LNCAP (cell line): ENCODE results near the gene PDZD2.

ENCODE experiments used
- TF ChIP-seq, protein P1 (sequence below): fragments of 450-650 bp; IDR thresholded peaks from 2 replicates; pipeline ENCODE4 v1.5.1; 2017; ENCODE audit warnings: mild to moderate bottlenecking

Gene PDZD2

DNA sequence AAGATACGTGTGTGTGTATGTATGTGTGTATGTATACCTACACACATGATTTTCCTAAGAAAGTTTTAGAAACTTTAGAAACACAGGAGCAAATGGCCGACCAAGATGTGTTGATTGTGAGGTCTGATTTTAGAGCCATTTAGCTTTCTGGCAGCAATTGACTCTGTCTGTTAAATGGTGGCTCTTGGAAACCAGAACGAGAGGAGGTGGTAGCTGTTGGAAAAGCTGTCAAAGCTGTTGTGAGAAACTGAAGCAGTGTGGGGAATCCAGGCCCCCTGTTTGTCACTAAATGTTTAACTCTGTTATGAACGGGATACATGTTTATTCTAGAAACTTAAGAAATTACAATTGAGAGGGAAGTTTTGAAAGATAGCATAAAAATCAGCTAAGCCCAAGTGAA, 443.8 kb downstream of the PDZD2 start:
- TF ChIP-seq, protein P1, sequence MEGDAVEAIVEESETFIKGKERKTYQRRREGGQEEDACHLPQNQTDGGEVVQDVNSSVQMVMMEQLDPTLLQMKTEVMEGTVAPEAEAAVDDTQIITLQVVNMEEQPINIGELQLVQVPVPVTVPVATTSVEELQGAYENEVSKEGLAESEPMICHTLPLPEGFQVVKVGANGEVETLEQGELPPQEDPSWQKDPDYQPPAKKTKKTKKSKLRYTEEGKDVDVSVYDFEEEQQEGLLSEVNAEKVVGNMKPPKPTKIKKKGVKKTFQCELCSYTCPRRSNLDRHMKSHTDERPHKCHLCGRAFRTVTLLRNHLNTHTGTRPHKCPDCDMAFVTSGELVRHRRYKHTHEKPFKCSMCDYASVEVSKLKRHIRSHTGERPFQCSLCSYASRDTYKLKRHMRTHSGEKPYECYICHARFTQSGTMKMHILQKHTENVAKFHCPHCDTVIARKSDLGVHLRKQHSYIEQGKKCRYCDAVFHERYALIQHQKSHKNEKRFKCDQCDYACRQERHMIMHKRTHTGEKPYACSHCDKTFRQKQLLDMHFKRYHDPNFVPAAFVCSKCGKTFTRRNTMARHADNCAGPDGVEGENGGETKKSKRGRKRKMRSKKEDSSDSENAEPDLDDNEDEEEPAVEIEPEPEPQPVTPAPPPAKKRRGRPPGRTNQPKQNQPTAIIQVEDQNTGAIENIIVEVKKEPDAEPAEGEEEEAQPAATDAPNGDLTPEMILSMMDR = no peak

DNA sequence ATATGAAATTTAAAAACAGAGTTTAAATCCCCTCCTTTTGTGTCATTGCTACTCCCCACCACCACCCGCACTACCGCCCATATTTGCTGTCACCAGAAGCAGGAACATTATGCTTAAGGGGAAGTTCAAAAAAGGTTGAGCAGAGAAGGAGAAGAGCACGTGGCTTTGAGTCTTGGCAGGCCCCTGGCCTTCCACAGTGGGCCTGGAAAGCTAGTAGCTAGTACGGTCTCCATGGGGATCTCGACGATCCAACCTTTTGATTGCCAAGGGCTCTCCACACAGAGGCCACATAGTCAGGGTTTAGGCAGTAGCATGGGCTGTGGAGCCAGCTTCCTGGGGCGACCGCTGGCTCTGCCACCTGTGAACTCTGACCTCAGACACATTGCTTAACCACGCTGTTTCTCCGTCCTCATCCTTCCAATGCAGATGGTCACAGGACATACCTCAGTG, 445.1 kb downstream of the PDZD2 start:
- TF ChIP-seq, protein P1 = no peak

DNA sequence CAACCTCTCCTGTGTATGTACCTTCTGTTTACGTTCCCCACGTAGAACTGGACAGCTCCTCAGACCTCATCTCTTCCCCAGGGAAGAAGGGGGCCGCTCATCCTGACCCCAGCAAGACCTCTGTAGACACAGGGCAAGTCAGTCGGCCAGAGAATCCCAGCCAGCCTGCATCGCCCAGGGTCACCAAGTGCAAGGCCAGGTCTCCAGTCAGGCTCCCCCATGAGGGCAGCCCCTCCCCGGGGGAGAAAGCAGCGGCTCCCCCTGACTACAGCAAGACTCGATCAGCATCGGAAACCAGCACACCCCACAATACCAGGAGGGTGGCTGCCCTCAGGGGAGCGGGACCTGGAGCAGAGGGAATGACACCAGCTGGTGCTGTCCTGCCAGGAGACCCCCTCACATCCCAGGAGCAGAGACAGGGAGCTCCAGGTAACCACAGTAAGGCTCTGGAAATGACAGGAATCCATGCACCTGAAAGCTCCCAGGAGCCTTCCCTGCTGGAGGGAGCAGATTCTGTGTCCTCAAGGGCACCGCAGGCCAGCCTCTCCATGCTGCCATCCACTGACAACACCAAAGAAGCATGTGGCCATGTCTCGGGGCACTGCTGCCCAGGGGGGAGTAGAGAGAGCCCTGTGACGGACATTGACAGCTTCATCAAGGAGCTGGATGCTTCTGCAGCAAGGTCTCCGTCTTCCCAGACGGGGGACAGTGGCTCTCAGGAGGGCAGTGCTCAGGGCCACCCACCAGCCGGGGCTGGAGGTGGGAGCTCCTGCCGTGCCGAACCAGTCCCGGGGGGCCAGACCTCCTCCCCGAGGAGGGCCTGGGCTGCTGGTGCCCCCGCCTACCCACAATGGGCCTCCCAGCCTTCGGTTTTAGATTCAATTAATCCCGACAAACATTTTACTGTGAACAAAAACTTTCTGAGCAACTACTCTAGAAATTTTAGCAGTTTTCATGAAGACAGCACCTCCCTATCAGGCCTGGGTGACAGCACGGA, 448.5 kb downstream of the PDZD2 start:
- TF ChIP-seq, protein P1 = no peak

DNA sequence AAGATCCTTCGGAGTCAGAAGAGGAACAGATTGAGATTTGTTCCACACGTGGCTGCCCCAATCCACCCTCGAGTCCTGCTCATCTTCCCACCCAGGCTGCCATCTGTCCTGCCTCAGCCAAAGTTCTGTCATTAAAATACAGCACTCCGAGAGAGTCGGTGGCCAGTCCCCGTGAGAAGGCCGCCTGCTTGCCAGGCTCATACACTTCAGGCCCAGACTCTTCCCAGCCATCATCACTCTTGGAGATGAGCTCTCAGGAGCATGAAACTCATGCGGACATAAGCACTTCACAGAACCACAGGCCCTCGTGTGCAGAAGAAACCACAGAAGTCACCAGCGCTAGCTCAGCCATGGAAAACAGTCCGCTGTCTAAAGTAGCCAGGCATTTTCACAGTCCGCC, 449.3 kb downstream of the PDZD2 start:
- TF ChIP-seq, protein P1 = no peak

DNA sequence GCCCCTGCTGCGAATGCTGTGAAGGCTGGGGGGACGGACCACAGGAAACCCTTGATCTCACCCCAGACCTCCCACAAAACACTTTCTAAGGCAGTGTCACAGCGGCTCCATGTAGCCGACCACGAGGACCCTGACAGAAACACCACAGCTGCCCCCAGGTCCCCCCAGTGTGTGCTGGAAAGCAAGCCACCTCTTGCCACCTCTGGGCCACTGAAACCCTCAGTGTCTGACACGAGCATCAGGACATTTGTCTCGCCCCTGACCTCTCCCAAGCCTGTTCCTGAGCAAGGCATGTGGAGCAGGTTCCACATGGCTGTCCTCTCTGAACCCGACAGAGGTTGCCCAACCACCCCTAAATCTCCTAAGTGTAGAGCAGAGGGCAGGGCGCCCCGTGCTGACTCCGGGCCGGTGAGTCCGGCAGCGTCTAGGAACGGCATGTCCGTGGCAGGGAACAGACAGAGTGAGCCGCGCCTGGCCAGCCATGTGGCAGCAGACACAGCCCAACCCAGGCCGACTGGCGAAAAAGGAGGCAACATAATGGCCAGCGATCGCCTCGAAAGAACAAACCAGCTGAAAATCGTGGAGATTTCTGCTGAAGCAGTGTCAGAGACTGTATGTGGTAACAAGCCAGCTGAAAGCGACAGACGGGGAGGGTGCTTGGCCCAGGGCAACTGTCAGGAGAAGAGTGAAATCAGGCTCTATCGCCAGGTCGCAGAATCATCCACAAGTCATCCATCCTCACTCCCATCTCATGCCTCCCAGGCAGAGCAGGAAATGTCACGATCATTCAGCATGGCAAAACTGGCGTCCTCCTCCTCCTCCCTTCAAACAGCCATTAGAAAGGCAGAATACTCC, 450.4 kb downstream of the PDZD2 start:
- TF ChIP-seq, protein P1 = no peak

DNA sequence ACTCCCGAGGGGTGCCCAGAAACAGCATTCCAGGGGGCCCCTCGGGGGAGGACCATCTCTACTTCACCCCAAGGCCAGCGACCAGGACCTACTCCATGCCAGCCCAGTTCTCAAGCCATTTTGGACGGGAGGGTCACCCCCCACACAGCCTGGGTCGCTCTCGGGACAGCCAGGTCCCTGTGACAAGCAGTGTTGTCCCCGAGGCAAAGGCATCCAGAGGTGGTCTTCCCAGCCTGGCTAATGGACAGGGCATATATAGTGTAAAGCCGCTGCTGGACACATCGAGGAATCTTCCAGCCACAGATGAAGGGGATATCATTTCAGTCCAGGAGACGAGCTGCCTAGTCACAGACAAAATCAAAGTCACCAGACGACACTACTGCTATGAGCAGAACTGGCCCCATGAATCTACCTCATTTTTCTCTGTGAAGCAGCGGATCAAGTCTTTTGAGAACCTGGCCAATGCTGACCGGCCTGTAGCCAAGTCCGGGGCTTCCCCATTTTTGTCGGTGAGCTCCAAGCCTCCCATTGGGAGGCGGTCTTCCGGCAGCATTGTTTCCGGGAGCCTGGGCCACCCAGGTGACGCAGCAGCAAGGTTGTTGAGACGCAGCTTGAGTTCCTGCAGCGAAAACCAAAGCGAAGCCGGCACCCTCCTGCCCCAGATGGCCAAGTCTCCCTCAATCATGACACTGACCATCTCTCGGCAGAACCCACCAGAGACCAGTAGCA, 451.3 kb downstream of the PDZD2 start:
- TF ChIP-seq, protein P1 = no peak

DNA sequence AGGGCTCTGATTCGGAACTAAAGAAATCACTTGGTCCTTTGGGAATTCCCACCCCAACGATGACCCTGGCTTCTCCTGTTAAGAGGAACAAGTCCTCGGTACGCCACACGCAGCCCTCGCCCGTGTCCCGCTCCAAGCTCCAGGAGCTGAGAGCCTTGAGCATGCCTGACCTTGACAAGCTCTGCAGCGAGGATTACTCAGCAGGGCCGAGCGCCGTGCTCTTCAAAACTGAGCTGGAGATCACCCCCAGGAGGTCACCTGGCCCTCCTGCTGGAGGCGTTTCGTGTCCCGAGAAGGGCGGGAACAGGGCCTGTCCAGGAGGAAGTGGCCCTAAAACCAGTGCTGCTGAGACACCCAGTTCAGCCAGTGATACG, 451.8 kb downstream of the PDZD2 start:
- TF ChIP-seq, protein P1 = no peak
